Fibroblast of peridontal ligament (primary cell): Measurements from ENCODE around the gene SPTBN1.

Experiments used
- DNase-seq: peaks from one replicate; pipeline ENCODE4 v3.0.0-alpha.2; 2010; ENCODE audit errors: extremely low read depth

The SPTBN1 gene

GRCh38 chr2:54574107-54574859, 118.2 kb downstream of the SPTBN1 start:
- peak; percentile 46 for DNase-seq

DNA sequence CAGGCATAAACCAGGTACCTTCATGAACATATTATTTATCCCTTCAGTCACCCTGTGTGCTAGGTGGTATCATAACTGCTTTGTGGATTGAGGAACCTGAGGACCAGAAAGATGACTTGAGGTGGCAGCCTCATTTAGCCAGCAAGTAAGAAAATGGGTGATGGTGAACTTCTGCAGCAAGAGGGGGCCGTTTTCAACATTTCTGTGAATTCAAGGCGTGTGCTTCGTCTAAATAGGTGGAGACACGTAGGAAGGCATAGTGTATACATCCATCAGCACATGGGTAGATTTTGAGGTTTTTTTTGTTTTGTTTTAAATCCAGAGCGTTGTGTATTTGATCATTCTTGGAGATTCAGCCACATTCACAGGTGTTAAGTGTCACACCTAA, 118.7 kb downstream of the SPTBN1 start:
- DNase-seq: no peak

GRCh38 chr2:54575379-54575888, 119.3 kb downstream of the SPTBN1 start:
- DNase-seq: peak; percentile 20

DNA sequence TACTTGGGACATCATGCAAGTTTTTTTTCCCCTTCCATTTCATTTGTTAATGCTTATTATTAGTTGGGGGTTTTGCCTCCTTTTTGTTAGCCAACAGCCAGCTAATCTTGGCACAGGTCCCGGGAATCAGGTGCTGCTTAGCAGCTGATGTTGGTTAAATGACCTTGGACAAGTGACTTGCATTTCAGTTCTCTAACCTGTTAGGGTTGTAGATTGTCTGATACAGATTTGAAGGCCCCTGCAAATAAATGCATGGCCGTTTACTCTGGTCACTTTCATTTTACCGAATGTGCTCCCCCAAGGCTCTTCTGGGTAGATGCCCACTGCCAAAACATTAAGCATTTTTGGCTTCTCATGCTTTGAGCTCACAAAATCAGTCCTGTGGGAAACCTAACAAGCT, 120.9 kb downstream of the SPTBN1 start:
- no peak for DNase-seq

DNA sequence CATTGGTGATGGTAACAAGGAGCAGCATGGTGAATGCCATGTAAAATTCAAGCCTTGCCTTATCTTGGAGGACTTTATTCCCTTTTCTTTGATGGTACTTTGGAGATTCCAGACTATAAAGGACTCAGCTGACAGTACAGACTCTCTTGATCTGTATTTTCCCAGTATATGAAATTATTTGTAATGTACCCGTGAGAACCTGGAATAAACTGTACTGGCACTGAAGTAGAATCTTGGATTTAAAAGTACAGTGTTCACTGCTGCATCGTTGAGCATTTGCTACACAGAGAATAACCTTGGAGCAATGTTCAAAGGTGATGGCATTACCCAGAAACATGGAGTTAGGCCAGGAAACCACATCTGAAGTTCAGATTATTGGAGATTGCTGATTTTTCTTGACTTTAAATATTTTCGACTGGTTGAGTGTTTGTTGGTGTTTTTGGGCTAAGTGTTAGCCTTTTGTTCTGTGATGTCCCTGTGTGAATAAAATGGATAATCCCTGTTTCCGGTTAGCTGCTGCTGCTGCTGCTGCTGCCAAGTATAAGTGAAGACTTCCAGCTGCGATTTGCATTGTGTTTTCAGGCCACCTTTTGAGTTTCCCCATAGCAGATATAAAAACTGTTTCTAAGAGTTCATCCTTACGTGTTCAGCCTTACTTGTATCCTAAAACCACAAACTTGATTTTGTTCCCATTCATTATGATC, 122.0 kb downstream of the SPTBN1 start:
- no peak for DNase-seq

DNA sequence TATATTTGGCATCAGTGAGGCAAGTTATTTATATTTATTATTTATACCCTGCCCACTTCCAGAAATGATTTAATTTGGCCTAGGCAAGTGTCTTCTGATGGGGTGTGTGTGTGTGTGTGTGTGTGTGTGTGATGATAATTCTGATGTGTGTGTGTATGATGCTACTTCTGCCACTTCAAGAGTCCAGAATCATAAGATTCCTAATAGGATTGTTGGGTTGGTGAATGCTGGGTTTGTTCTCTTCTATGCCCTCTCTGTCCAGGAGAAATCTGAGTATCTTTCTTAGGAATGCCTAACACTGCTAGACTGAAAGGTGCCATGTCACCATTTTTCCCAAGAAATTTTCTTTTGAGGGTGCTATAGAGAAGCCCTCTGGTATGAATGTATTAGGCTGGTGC, 122.5 kb downstream of the SPTBN1 start:
- DNase-seq: no peak

DNA sequence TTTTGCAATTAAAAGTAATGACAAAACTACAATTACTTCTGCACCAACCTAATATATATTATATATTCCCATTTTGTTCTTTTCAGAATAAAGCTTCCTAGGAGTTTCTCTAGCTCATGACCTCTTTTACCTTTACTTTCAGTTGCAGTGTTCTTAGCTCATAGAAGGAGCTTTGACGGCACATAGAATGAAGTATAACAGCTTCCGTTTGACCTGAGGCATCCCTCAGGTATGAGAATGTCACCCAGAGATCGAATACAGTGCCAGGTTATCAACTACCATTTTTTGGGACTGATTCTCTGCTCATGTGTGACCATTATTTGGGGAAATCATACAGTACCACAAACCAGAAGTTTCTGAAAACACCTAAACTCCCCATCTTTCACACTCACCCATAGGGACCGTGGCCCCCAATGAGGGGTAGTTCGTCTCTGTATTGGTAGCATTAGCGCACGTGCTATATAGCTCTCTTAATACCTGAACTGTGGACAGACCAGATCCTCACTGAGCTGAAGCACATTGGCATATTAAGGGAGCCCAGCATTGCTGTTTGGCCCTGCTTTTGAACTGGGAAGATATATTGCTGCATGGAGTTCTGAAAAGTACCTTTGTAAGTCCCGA, 123.0 kb downstream of the SPTBN1 start:
- no peak for DNase-seq

GRCh38 chr2:54579682-54580620, 123.8 kb downstream of the SPTBN1 start:
- DNase-seq: no peak

GRCh38 chr2:54581326-54582039, 125.4 kb downstream of the SPTBN1 start:
- DNase-seq: no peak

DNA sequence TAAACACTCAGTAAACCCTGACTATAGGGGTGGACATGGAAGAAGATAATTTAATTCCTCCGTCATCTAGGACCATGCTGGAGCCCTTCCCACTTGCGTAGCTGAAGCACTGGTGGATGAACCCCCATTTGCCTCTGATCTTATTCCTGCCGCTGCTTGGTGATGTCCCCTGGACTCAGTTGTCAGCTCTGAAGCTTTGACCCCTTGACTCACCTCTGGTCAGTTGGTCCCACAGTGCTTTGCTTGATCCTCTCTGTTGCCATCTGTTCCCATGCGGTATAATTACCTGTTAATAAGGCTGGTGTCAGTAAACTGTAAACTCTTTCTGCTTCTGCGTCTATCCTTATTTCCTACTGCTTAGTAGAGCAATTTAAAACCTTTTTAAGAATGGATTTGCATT, 126.9 kb downstream of the SPTBN1 start:
- no peak for DNase-seq

DNA sequence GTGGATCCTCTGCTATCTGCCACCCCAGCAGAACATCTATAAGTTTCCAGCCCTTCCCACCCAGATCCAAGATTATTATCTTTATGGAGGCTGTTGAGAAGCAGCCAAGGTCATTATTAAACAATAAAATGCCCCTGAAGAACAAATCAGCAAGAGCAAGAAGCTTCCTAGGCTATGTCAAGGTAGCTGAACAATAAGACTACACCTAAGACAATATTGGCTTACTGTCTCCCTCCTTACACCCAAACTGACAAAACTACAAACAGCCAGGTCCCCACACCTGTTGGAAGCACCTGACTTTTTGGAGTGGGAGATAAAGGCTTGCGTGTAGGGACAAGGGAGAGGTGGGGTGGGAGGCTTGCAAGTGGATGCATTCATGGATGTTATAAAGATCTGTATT, 128.5 kb downstream of the SPTBN1 start:
- DNase-seq: no peak

DNA sequence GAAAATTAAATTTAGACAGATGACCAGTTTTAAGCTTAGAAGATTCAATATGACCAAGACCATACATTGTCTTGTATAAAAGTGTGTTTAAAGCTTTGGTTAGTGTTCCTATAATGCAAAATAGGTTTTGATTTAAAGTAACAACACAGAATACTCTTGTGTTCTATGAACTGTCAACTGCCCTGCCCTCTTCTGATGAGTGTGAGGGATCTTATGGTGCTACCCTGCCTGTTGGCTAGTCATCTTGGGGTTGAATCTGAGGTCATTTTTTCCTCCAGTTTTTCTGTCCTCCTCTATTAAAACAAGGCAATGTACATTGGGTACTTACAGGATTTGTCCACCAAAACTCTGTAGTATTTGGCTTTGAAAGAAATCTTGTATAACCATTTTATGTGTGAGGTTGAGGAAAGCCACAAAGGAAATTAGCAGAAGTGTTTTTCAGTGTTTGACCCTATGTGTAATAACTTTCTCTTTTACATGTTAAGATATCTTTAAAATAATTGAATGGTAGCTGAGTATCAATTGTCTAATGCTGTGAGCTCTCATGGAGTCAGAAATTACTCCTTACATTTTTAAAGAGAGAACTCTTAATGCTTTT, 129.1 kb downstream of the SPTBN1 start:
- no peak for DNase-seq

DNA sequence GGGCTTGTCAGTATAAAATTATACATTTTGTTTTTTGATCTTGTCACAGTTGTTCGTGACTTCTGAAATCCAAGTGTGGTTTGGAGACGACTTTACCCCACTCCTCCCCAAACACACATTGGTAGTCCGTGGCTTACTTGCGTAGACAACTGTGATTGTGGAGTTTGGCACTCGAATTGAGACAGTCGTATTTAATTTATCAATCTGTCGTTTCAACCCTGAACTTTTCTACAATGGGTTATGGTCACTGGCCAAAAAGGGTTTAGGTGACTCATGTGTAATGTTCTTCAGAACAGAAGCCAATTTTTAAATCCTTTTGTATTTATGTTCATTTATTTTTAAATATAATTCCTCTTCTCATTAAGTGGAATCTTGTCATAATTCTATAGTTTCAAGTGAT, 129.9 kb downstream of the SPTBN1 start:
- peak; percentile 51 for DNase-seq

DNA sequence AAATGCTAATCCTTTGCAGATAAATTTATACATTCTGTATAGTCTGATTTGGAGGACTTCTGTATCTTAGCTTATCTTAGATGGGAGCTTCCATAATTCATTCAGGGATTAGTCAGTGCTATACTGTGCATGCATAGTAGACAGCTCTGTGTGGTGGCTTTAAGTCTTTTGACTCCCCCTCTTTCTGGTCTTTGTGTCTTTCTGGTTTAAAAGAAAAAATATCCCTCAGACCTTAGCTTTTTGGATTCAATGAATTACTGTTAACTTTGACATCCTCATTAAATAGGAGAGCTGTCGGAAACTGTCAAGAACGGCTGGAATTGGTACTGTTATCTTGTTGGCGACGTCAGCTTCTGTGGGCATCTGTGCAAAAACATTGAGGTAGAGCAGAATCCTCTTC, 130.4 kb downstream of the SPTBN1 start:
- DNase-seq: no peak

DNA sequence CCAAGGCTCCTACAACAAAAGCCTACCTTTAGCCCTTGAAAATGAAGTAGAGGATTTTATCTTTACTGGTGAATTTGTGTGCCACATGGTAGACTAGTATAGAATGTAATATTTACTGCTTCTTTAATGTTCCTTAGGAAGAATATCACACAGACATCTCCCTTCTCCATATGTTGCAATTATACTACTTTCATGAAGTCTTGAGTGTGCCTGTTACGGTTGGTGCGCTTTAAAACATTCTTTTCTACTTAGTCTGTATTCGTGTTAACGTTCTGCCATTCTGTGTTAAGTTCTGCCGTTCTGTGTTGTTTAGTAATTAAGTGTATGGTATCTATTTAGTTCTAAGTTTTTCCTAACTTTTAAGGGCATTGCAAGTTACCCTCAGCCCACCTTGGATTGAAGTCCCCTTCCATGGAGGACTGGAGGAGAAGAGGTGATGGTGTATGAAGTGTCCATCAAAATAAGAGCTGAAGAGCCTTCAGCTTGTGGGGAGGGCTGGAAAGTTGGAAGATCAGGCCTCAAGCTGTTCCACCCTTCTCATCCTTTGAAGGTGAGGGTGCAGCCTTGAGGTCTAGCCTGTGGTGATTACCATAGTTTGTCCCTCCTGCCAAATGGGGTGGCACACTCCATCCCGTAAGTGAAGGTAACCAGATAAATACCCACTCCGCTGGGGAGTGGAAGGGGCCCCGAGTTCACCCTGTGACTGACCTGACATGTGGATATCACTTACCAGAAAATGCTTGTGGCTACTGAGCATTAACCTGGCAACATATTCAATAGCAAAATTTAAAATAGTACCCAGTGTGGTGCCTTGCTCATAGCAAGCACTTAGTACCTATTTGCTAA, 131.3 kb downstream of the SPTBN1 start:
- DNase-seq: no peak

GRCh38 chr2:54588244-54588899, 132.2 kb downstream of the SPTBN1 start:
- no peak for DNase-seq

GRCh38 chr2:54589038-54589339, 132.9 kb downstream of the SPTBN1 start:
- no peak for DNase-seq

GRCh38 chr2:54589340-54590215, 133.5 kb downstream of the SPTBN1 start:
- peak; percentile 23 for DNase-seq
